Tibial nerve (tissue), 4 donors: ENCODE measurements around the gene E2F4. TPM values are rescaled to one million over a fixed set of nuclear protein-coding genes. Genes with fewer than 3 reads are reported as not detected.

ENCODE experiments used
- DNase-seq, 2 donors: peaks; one replicate each; pipeline ENCODE4 v3.0.0-alpha.2; 2019; ENCODE audit warnings: low spot score in 2 of 2
- H3K27ac ChIP-seq, 4 donors: fragments of 200-600 bp; sonication (generic) in 3 of 4; one replicate each; pipeline ENCODE4 v1.5.1; 2017 to 2019; ENCODE audit warnings: mild to moderate bottlenecking in 1 of 4
- H3K27me3 ChIP-seq, 2 donors: fragments of 200-600 bp; sonication (generic) in 1 of 2; one replicate each; pipeline versions ENCODE4 v1.5.1 to v1.6.0; 2017 to 2019
- H3K36me3 ChIP-seq, 3 donors: fragments of 200-600 bp; sonication (generic); one replicate each; pipeline ENCODE4 v1.5.1; 2018 to 2019
- H3K4me1 ChIP-seq, 4 donors: fragments of 200-600 bp; sonication (generic) in 3 of 4; one replicate each; pipeline ENCODE4 v1.5.1; 2017 to 2019
- H3K4me3 ChIP-seq, 4 donors: fragments of 200-600 bp; sonication (generic) in 3 of 4; one replicate each; pipeline ENCODE4 v1.5.1; 2017 to 2019; ENCODE audit warnings: mild to moderate bottlenecking in 1 of 4, moderate library complexity in 1 of 4
- H3K9me3 ChIP-seq, 4 donors: fragments of 200-600 bp; sonication (generic) in 3 of 4; one replicate each; pipeline ENCODE4 v1.5.1; 2017 to 2019
- CTCF ChIP-seq, 5 experiments: fragments of 200-600 bp in 3 of 5; fragments of 450-650 bp in 2 of 5; sonication (generic) in 3 of 5; IDR thresholded peaks; one replicate each; pipeline ENCODE4 v1.5.1; 2016 to 2019; ENCODE audit warnings: antibody characterized with exemption in 5 of 5, mild to moderate bottlenecking in 3 of 5, moderate library complexity in 2 of 5
- EP300 ChIP-seq, 2 donors: sonication (generic); formaldehyde crosslinking; IDR thresholded peaks; one replicate each; pipeline ENCODE4 v1.6.1; 2017; ENCODE audit warnings: antibody characterized with exemption in 2 of 2, mild to moderate bottlenecking in 1 of 2
- POLR2A ChIP-seq, 2 donors: fragments of 450-650 bp; IDR thresholded peaks; one replicate each; pipeline ENCODE4 v1.6.1; 2017; ENCODE audit warnings: antibody characterized with exemption in 2 of 2, mild to moderate bottlenecking in 2 of 2, moderate library complexity in 2 of 2
- WGBS, 2 donors: methylation state at CpG; one replicate each; pipeline ENCODE4 v1.1.5; 2018; 5-methylcytosine and 5-hydroxymethylcytosine counted together
- total RNA-seq, 4 donors: library from RNA; depleted of rRNA; stranded (reverse); fragments of >200 nt; gene quantifications; one replicate each; pipeline ENCODE4 v1.1.0, GENCODE V29; 2016

The E2F4 gene
- total RNA-seq, 4 donors from 2014 or later, result 60.1 to 119 (median 99.8) TPM

GRCh38 chr16:67155295-67156142 is 36.4 kb upstream of the E2F4 start:
- peaks cover 0 to 14% of the 10 kb centered on the region in 2 donors for H3K27me3 ChIP-seq
- no peaks in the 10 kb centered on the region for H3K9me3 ChIP-seq
- no peaks in the 10 kb centered on the region for H3K36me3 ChIP-seq
- peak; percentile 58 to 60 for DNase-seq
- H3K4me1 ChIP-seq, result peaks cover 0 to 44% (median 20%) of the 10 kb centered on the region in 4 donors
- no peak for TF ChIP-seq EP300 (IDR thresholded peaks at IDR 0.05)
- TF ChIP-seq CTCF (IDR thresholded peaks at IDR 0.05), result peak; percentile 94 to 100 (median 99)
- H3K27ac ChIP-seq, result no peak overlapping the region
- WGBS, 2 donors, result 11 to 15% methylated on average over 31 to 39 of the region's 74 CpGs
- H3K4me3 ChIP-seq, result peak overlapping the region in 2 of 4 donors; percentile 30 to 31

- DNase-seq, result no peak
- Histone ChIP-seq H3K4me3 (no peak overlapping the region), H3K36me3 (no peaks in the 10 kb centered on the region), H3K27ac (no peak overlapping the region), H3K4me1 (peaks cover 0 to 44% (median 17%) of the 10 kb centered on the region in 4 donors), H3K9me3 (no peaks in the 10 kb centered on the region), H3K27me3 (peaks cover 0 to 14% of the 10 kb centered on the region in 2 donors)
- 44 to 49% methylated on average over 15 of the region's 15 CpGs for WGBS, 2 donors
- TF ChIP-seq POLR2A (IDR thresholded peaks at IDR 0.05) (no peak), EP300 (IDR thresholded peaks at IDR 0.05) (no peak)
Measured at GRCh38 chr16:67156143-67156844, 35.7 kb upstream of the E2F4 start.

- Histone ChIP-seq H3K27ac (no peak overlapping the region), H3K9me3 (no peaks in the 10 kb centered on the region), H3K4me1 (peaks cover 0 to 51% (median 20%) of the 10 kb centered on the region in 4 donors), H3K27me3 (peaks cover 0 to 19% of the 10 kb centered on the region in 2 donors), H3K36me3 (no peaks in the 10 kb centered on the region), H3K4me3 (no peak overlapping the region)
- DNase-seq, result no peak
- WGBS, 2 donors, result 56 to 58% methylated on average over 7 of the region's 7 CpGs
- TF ChIP-seq CTCF (IDR thresholded peaks at IDR 0.05), result no peak
- TF ChIP-seq POLR2A (IDR thresholded peaks at IDR 0.05), result no peak
- no peak for TF ChIP-seq EP300 (IDR thresholded peaks at IDR 0.05)
Measured at GRCh38 chr16:67157106-67157748, 34.7 kb upstream of the E2F4 start.

GRCh38 chr16:67157892-67158635 is 33.9 kb upstream of the E2F4 start:
- H3K27me3 ChIP-seq, result peaks cover 0 to 28% of the 10 kb centered on the region in 2 donors
- TF ChIP-seq CTCF (IDR thresholded peaks at IDR 0.05) (no peak), POLR2A (IDR thresholded peaks at IDR 0.05) (no peak), EP300 (IDR thresholded peaks at IDR 0.05) (no peak)
- no peak overlapping the region for H3K4me3 ChIP-seq
- WGBS, 2 donors, result 70% methylated on average over 7 of the region's 7 CpGs
- no peak for DNase-seq
- peaks cover 0 to 59% (median 27%) of the 10 kb centered on the region in 4 donors for H3K4me1 ChIP-seq
- H3K9me3 ChIP-seq, result no peaks in the 10 kb centered on the region
- no peaks in the 10 kb centered on the region for H3K36me3 ChIP-seq
- no peak overlapping the region for H3K27ac ChIP-seq
